CD4-positive, alpha-beta T cell (primary cell): ENCODE data around the gene EEFSEC. TPM values are rescaled to one million over a fixed set of nuclear protein-coding genes. Genes with fewer than 3 reads are reported as not detected.

Source experiments
- ATAC-seq: fragments of 200-7000 bp; cut with Tn5 transposase; one replicate; pipeline ENCODE4 v1.10.0; 2022; ENCODE audit warnings: mild to moderate bottlenecking; ENCODE audit not compliant: poor library complexity
- CTCF ChIA-PET: fragments of 350-600 bp; sonication (Branson Sonifier 250); formaldehyde crosslinking; loops from one replicate; lab custom pipeline; 2021; ENCODE audit warnings: antibody characterized with exemption, inconsistent platforms; lab: Charles Lee
- POLR2A ChIA-PET: fragments of 350-600 bp; sonication (Branson Sonifier 250); formaldehyde crosslinking; loops from one replicate; lab custom pipeline; 2021; ENCODE audit warnings: antibody characterized with exemption, inconsistent platforms; lab: Charles Lee
- DNase-seq, 14 experiments: peaks; one replicate each; pipeline ENCODE4 v3.0.0-alpha.2; 2013 to 2020; ENCODE audit warnings: mixed read lengths in 2 of 14
- H3K27ac ChIP-seq, 2 donors: one replicate each; pipeline versions ENCODE4 v1.5.1 to v1.7.0; 2013; ENCODE audit warnings: low read length in 2 of 2, low read depth in 1 of 2, mild to moderate bottlenecking in 1 of 2
- H3K27me3 ChIP-seq, 2 experiments: 1 replicate in 1 of 2; 2 replicates in 1 of 2; pipeline versions ENCODE4 v1.6.1 to v1.7.0; 2013; ENCODE audit warnings: low read length in 2 of 2, control low read depth in 1 of 2, mild to moderate bottlenecking in 1 of 2, moderate library complexity in 1 of 2; ENCODE audit not compliant: insufficient read depth in 2 of 2, control insufficient read depth in 1 of 2
- H3K36me3 ChIP-seq: one replicate; pipeline ENCODE4 v1.6.1; 2013; ENCODE audit warnings: low read length, control low read depth; ENCODE audit not compliant: insufficient read depth
- H3K4me1 ChIP-seq: one replicate; pipeline ENCODE4 v1.6.1; 2013; ENCODE audit warnings: low read length, control low read depth; ENCODE audit not compliant: insufficient read depth
- H3K4me3 ChIP-seq: one replicate; pipeline ENCODE4 v1.5.1; 2013; ENCODE audit warnings: mild to moderate bottlenecking, low read length, moderate library complexity
- H3K9me3 ChIP-seq, 2 experiments: 1 replicate in 1 of 2; 2 replicates in 1 of 2; pipeline versions ENCODE4 v1.6.1 to v1.7.0; 2013; ENCODE audit warnings: low read length in 2 of 2, mild to moderate bottlenecking in 2 of 2, control low read depth in 1 of 2, moderate library complexity in 1 of 2; ENCODE audit not compliant: control insufficient read depth in 1 of 2, insufficient read depth in 1 of 2
- H3K27ac Mint-ChIP-seq: one replicate; pipeline ENCODE4 v1.8.0; 2020; ENCODE audit warnings: mixed read lengths
- H3K27me3 Mint-ChIP-seq: one replicate; pipeline ENCODE4 v1.8.0; 2021; ENCODE audit warnings: mixed read lengths
- H3K36me3 Mint-ChIP-seq: one replicate; pipeline ENCODE4 v1.8.0; 2021; ENCODE audit warnings: low read depth, mixed read lengths
- H3K4me1 Mint-ChIP-seq: one replicate; pipeline ENCODE4 v1.8.0; 2021; ENCODE audit warnings: low read depth, mixed read lengths
- H3K4me3 Mint-ChIP-seq: one replicate; pipeline ENCODE4 v1.8.0; 2020; ENCODE audit warnings: mild to moderate bottlenecking, mixed read lengths
- H3K9me3 Mint-ChIP-seq: one replicate; pipeline ENCODE4 v1.8.0; 2020; ENCODE audit warnings: mixed read lengths
- intact Hi-C, 2 experiments: fragments of 100-400 bp; cut with DNase I in 1 of 2; cut with micrococcal nuclease in 1 of 2; formaldehyde crosslinking; loops; one replicate each; pipeline versions ENCODE4 v1.15.1 to v1.9.0; 2023 to 2025; cut with DNase I, micrococcal nuclease
- total RNA-seq, 174 experiments: library from RNA in 2 of 174; stranded (reverse) in 2 of 174; gene quantifications; one replicate each; pipeline ENCODE4 v1.2.3 and lab custom pipeline; 2021 to 2026
- TF ChIP-seq, protein P1 (sequence below): fragments of 200-600 bp; IDR thresholded peaks from one replicate; pipeline ENCODE4 v1.8.0; 2022; ENCODE audit warnings: antibody characterized with exemption, mild to moderate bottlenecking

Gene EEFSEC
- total RNA-seq, 2 experiments from 2014 or later = 13.1 to 13.9 TPM

DNA sequence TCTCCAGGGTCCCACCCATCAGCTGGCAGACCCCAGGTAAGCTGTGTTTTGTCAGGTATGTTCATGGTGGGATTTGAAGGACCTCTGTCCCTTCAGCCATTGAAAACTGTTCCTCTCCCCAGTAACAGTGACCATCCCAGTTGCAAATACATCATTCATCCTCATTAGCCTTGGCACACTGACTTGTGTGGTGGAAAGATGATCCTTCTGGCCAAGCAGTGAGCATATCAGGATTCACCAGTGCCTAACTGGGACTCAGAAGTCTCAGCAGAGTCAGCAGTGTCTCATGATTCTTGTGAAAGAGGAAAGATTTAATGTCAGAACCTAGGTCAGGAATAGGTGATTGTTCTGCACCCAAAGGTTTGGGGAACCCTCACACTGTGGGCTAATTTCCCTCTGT lies 223.2 kb downstream of the EEFSEC start:
- Histone ChIP-seq H3K27ac (no peak overlapping the region), H3K4me1 (no peaks in the 10 kb centered on the region), H3K9me3 (no peaks in the 10 kb centered on the region), H3K4me3 (no peak overlapping the region), H3K27me3 (no peaks in the 10 kb centered on the region), H3K36me3 (peaks cover 22% of the 10 kb centered on the region)
- Mint-ChIP-seq H3K9me3 (no peaks in the 10 kb centered on the region), H3K4me3 (no peak overlapping the region), H3K27me3 (no peaks in the 10 kb centered on the region), H3K36me3 (peaks cover 8% of the 10 kb centered on the region), H3K4me1 (no peaks in the 10 kb centered on the region), H3K27ac (no peak overlapping the region)
- TF ChIP-seq, protein P1, sequence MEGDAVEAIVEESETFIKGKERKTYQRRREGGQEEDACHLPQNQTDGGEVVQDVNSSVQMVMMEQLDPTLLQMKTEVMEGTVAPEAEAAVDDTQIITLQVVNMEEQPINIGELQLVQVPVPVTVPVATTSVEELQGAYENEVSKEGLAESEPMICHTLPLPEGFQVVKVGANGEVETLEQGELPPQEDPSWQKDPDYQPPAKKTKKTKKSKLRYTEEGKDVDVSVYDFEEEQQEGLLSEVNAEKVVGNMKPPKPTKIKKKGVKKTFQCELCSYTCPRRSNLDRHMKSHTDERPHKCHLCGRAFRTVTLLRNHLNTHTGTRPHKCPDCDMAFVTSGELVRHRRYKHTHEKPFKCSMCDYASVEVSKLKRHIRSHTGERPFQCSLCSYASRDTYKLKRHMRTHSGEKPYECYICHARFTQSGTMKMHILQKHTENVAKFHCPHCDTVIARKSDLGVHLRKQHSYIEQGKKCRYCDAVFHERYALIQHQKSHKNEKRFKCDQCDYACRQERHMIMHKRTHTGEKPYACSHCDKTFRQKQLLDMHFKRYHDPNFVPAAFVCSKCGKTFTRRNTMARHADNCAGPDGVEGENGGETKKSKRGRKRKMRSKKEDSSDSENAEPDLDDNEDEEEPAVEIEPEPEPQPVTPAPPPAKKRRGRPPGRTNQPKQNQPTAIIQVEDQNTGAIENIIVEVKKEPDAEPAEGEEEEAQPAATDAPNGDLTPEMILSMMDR = no peak
- POLR2A ChIA-PET = interaction anchor here (1.6 kb wide), 1 partner anchor 11 kb away, joined by 3 read pairs; no protein-coding TSS in a partner anchor
- intact Hi-C loops = no loop called here
- no peak for ATAC-seq
- CTCF ChIA-PET = no interaction called here
- DNase-seq = no peak

DNA sequence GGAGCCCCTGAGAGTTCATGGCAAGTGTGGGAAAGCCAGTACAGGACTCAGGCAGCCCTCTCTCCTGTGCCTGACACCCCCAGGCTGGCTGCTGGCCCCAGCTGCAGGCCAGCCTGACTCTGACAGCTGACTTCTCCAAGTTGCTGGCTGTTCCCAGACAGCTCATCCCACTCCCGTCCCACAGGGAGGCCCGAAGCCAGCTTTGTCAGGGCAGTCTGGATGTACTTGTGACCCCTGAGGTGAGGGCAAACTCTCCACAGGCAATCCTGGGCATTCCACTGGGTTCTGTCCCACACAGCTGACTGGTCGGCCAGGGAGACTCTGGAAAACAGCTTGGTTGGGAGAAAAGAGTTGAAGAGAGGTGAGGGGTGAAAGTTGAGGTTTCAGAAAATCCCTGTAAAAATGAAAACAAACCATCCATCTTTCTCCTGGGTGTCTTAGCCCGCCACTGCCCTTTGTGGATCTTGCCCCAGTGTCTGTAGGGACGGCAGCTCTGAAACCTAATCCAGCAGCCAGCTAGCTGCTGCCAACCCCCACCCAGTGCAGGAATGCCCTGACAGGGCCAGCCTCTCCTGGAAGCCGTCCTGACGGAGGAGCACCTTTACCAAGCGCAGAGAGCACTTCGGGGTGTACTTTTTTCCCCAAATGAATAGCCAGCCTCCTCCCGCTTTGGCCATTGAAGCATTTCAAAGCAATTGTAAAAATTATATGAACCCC lies 225.5 kb downstream of the EEFSEC start:
- DNase-seq = no peak
- Mint-ChIP-seq H3K36me3 (peaks cover 9% of the 10 kb centered on the region), H3K4me3 (no peak overlapping the region), H3K9me3 (no peaks in the 10 kb centered on the region), H3K4me1 (peaks cover 5% of the 10 kb centered on the region), H3K27ac (no peak overlapping the region), H3K27me3 (no peaks in the 10 kb centered on the region)
- ATAC-seq = no peak
- Histone ChIP-seq H3K36me3 (peaks cover 15% of the 10 kb centered on the region), H3K4me1 (no peaks in the 10 kb centered on the region), H3K9me3 (no peaks in the 10 kb centered on the region), H3K4me3 (no peak overlapping the region), H3K27me3 (no peaks in the 10 kb centered on the region), H3K27ac (no peak overlapping the region)
- TF ChIP-seq, protein P1 = no peak
- CTCF ChIA-PET = no interaction called here
- intact Hi-C loops = no loop called here
- POLR2A ChIA-PET = no interaction called here

DNA sequence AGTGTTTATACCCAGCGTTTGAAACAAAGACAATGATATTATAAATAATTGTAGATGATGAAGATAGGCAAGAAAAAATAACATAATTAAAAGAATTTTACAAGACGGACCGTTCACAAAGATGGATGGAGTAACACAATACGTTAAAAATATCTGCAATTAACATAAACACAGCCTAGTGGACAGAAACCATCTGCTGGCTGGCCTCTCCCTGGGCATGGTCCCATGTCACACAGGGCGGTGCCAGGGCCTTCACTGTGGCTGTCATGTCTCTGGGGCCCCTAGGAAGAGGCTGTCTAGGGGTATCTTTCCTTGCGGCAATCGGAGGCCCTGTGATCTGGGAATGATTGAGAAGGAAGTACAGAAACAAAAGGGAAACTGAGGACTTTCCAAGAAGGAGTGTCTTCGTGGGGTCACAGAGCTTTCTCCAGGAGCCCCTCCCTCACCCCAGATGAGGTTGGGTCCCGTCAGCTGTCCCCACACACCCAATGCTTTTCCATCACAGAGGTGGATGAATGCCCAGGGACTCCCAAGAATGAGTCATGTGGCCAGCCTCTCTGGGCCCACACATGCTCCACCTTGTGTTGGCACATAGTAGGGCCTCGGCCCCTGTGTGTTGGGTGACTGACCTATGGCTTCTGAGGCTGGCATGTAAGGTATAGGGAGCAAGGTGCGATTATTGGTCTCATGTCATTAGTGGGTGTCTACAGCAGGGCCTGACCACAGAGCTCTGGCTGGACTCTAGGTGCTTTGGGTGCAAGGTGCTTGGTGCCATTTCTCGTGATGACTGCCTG lies 226.3 kb downstream of the EEFSEC start:
- CTCF ChIA-PET = no interaction called here

More for the DNA sequence above, 226.3 kb downstream of the EEFSEC start:
- intact Hi-C loops = no loop called here
- TF ChIP-seq, protein P1 = no peak
- Mint-ChIP-seq H3K9me3 (no peaks in the 10 kb centered on the region), H3K4me3 (no peak overlapping the region), H3K27ac (no peak overlapping the region), H3K27me3 (no peaks in the 10 kb centered on the region), H3K36me3 (peaks cover 12% of the 10 kb centered on the region), H3K4me1 (peaks cover 5% of the 10 kb centered on the region)
- no peak for DNase-seq
- Histone ChIP-seq H3K27ac (no peak overlapping the region), H3K4me1 (no peaks in the 10 kb centered on the region), H3K4me3 (no peak overlapping the region), H3K9me3 (no peaks in the 10 kb centered on the region), H3K36me3 (peaks cover 15% of the 10 kb centered on the region), H3K27me3 (no peaks in the 10 kb centered on the region)
- ATAC-seq = no peak
- POLR2A ChIA-PET = no interaction called here
